Anterior cingulate cortex (tissue), 58 donors: ENCODE data around the gene TRIM73.
"Not testable (repeated sequence)": the region's sequence is repeated elsewhere in the genome, so short reads cannot be mapped to it uniquely, and the experiment has no call there.

Experiments used
- DNase-seq, 58 donors: peaks; one replicate each; lab custom pipeline; 2025; lab: John Stamatoyannopoulos, UW

TRIM73 gene

DNA sequence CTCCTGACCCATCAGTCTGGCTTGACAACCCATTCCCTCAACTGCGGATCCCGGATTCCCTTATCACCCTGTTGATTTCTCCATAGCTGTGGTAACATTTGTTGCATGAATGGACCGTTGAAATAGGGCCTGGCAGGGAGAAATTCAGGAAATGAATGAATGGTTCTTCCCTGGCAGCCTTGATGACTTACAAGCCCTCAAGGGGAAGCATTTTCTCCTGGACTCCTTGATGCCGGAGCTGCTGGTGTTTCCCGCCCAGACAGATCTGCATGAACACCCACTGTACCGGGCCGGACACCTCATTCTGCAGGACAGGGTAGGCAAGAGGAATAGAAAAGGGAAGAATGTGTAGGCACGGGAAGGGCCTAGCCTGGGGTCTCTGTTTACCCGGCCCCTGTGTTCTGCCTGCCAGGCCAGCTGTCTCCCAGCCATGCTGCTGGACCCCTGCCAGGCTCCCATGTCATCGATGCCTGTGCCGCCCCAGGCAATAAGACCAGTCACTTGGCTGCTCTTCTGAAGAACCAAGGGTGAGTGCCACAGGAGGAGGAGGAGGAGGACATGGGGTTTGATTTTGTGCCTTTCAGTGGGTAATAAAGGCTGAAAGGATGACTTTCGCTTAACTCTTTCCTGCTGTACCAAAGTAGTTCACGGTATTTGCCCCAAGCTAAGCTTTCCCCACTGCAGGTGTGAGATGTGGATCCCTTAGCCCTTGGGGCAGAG is 19.4 kb downstream of the TRIM73 start:
- not testable (repeated sequence) for DNase-seq

- DNase-seq, result not testable (repeated sequence)
These were observed 20.0 kb downstream of the TRIM73 start for GRCh38 chr7:75415428-75415817.

DNA sequence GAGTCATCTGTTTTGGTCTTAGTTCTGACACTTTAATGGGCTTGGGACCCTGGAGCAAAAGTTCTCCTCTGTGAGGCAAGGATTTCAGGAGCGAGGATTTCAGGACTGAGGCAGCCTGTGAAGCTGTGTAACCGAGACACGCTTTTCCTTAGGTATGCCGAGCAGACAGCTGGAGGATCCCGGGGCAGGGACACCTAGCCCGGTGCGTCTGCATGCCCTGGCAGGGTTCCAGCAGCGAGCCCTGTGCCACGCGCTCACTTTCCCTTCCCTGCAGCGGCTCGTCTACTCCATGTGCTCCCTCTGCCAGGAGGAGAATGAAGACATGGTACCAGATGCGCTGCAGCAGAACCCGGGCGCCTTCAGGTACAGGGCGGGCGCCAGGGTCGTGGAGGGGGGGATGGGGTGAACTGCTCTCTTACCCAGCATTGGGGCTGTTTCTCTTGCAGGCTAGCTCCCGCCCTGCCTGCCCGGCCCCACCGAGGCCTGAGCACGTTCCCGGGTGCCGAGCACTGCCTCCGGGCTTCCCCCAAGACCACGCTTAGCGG is 20.5 kb downstream of the TRIM73 start:
- not testable (repeated sequence) for DNase-seq

DNA sequence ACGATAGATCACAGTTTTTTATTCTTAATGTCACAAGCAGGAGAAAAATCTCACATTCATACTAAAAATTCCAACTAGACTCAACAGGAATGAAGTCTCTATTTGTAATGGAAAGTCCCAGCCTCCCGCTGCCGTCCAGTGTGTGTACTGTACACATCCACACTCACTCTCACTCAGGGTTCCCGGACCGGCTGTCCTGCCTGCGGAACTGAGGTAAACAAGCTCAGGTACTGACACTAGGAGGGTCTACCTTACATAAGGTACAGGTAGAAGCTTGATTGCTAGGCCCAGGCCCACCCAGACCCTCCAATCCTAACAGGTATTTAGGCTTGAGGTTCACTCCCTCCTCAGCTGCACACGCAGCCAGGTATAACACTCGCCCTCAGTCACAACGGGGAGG is 21.4 kb downstream of the TRIM73 start:
- not testable (repeated sequence) for DNase-seq

- DNase-seq, result not testable (repeated sequence)
These were observed 22.9 kb downstream of the TRIM73 start for GRCh38 chr7:75418292-75418858.

DNA sequence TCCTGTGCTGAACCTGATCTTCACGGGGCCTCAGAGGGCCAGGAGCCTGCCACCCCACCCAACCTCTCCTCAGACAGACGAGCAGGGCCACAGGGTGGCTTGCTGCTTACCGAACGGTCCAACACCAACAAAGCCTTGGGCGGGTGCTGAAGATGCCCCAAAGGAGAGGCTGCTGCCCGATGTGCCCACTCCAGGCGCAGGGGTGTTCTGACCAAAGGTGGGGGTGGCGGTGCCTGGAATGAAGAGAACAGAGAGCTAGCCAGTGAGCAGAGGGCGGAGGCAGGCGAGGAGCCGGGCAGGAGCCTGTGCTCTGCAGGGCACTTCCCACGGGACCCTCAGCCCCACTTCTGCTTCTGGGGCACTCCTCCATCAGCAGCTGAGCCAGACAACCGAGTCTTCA is 23.8 kb downstream of the TRIM73 start:
- not testable (repeated sequence) for DNase-seq

GRCh38 chr7:75419693-75420092 is 24.3 kb downstream of the TRIM73 start:
- DNase-seq, result peak in 19 of 58 donors; percentile 1 to 57 (median 14)

DNA sequence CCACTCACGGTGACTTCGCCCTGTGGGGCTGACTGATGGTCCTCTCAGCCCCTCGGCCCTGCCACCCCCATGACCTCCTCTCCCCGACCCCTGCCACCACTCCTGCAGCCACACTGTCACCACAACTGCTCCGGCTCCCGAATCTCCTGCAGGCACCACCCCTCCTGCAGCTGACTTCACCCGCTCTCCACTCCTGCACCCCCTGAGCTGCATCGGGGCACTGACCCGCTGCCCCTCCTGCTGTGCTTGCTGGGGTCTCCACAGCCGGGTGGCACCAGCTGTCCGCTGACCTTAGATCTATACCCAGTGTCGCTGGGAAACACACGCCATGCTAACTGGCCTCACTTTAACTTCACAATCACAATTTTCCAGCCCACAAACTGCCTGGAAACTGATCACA is 24.7 kb downstream of the TRIM73 start:
- DNase-seq, result not testable (repeated sequence)

- not testable (repeated sequence) for DNase-seq
These were observed 26.6 kb downstream of the TRIM73 start for GRCh38 chr7:75421798-75422710.

DNA sequence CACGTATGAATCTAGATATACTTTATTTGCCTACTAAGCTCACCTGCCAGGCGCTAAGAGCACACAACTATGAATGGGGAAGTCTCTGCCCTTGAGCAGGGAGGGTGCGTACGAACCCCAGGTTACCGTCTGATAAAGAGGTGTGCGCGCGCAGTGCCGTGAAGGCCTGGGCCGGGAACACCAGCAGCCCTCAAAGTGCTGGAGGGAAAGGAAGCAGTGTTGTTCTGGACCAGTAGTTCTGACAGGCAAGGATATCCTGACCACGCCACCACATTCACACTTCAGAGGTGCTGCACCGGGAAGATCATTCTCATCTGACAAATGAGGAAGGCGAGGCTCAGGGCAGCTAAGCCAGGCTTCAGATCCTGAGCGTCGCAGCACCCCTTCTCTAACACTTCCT is 28.1 kb downstream of the TRIM73 start:
- not testable (repeated sequence) for DNase-seq

- not testable (repeated sequence) for DNase-seq
These were observed 43.6 kb downstream of the TRIM73 start for GRCh38 chr7:75439000-75439399.

GRCh38 chr7:75442101-75442464 is 46.7 kb downstream of the TRIM73 start:
- DNase-seq, result not testable (repeated sequence)

- DNase-seq, result peak in 24 of 58 donors; percentile 3 to 52 (median 15)
These were observed 47.2 kb downstream of the TRIM73 start for GRCh38 chr7:75442465-75443111.

DNA sequence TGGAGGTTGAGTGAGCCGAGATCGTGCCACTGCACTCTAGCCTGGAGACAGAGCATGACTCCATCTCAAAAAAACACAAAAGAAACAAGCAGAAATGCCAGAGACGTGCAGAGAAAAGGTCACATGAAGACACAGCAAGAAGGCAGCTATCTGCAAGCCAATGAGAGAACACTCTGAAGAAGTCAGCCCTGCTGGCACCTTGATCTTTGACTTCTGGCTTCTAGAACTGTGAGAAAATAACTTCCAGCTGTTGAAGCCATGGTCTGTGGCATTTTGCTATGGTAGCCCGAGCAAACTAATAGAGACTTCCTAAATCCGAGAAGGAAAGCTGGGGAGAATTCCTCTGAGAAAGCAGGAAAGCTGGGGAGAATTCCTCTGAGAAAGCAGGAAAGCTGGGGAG is 54.5 kb downstream of the TRIM73 start:
- DNase-seq, result not testable (repeated sequence)

DNA sequence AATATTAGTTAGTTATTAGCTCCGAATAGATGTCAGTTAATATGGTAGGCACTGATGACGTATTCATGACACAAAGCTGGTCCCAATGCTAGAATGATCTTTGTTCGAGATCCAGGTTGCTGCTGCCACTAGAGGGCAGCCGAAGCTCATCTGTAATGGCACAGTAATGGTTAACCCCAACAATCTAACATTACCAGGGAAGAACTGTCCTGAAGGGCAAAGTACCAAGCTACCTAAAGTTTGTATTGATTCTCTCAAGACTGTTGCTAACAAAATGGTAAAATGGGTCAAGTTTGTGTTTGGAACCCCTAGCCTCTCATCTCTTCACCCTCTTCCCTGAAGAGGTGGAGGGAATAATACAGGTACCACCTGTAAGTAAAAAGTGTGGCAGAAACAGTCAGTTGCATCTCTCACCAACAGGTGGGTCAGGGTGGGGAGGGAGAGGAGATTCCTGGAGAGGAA is 57.1 kb downstream of the TRIM73 start:
- DNase-seq, result not testable (repeated sequence)
